AG04450 (cell line): ENCODE measurements around the gene GOLPH3. TPM values are rescaled to one million over a fixed set of nuclear protein-coding genes. Genes with fewer than 3 reads are reported as not detected.

ENCODE experiments used
- CTCF ChIA-PET: fragments of 300-600, 350-600 bp; formaldehyde crosslinking; extraction: SDS; loops from one replicate; lab custom pipeline; 2022; ENCODE audit warnings: antibody characterized with exemption, inconsistent platforms; lab: Charles Lee
- POLR2A ChIA-PET: fragments of 350-600 bp; formaldehyde crosslinking; extraction: SDS; loops from one replicate; lab custom pipeline; 2021; ENCODE audit warnings: antibody characterized with exemption, inconsistent platforms; lab: Yijun Ruan, JAX
- DNase-seq: peaks from one replicate; pipeline ENCODE4 v3.0.0-alpha.2; 2011; ENCODE audit warnings: low read depth, low spot score
- H3K27ac ChIP-seq: one replicate; pipeline ENCODE4 v1.5.1; 2012; ENCODE audit warnings: low read depth, low read length, control low read depth
- H3K27me3 ChIP-seq: one replicate; pipeline ENCODE4 v1.6.0; 2012; ENCODE audit warnings: low read length; ENCODE audit not compliant: control insufficient read depth, insufficient read depth
- H3K4me3 ChIP-seq: 2 replicates; pipeline ENCODE4 v1.5.1; 2011; ENCODE audit warnings: mild to moderate bottlenecking, low read depth, low read length, control low read depth
- H3K9me3 ChIP-seq: 2 replicates; pipeline ENCODE4 v1.5.1; 2012; ENCODE audit warnings: low read length; ENCODE audit not compliant: control insufficient read depth, insufficient read depth
- CTCF ChIP-seq: IDR thresholded peaks from 2 replicates; pipeline ENCODE4 v1.5.1; 2011; ENCODE audit warnings: low read depth, low read length, control low read depth, inconsistent platforms
- polyA plus RNA-seq: library from polyadenylated mRNA; depleted of rRNA; stranded (reverse); fragments of >200 nt; gene quantifications from 2 replicates; pipeline ENCODE4 v1.2.3, GENCODE V29; 2011

GOLPH3 gene
- polyA plus RNA-seq, 1 experiment: 80.1 TPM

GRCh38 chr5:32130865-32131264, 43.3 kb downstream of the GOLPH3 start:
- no peak for TF ChIP-seq CTCF
- DNase-seq: no peak
- H3K4me3 ChIP-seq: no peak overlapping the region
- H3K27ac ChIP-seq: no peak overlapping the region
- no peaks in the 10 kb centered on the region for H3K9me3 ChIP-seq
- H3K27me3 ChIP-seq: no peaks in the 10 kb centered on the region
- ChIA-PET CTCF (interaction anchor here (0.7 to 1.3 kb wide), 2 partner anchors 198 to 357 kb away, joined by 3 read pairs; no protein-coding TSS in a partner anchor), POLR2A (no interaction called here)

- H3K9me3 ChIP-seq: no peaks in the 10 kb centered on the region
- ChIA-PET CTCF (no interaction called here), POLR2A (interaction anchor here (0.6 kb wide), 1 partner anchor 12 kb away, joined by 5 read pairs; no protein-coding TSS in a partner anchor)
- no peak overlapping the region for H3K4me3 ChIP-seq
- H3K27ac ChIP-seq: no peak overlapping the region
- no peak for TF ChIP-seq CTCF
- no peak for DNase-seq
- no peaks in the 10 kb centered on the region for H3K27me3 ChIP-seq
These were observed 45.0 kb downstream of the GOLPH3 start for GRCh38 chr5:32129074-32129598.

GRCh38 chr5:32127711-32128110, 46.4 kb downstream of the GOLPH3 start:
- H3K4me3 ChIP-seq: no peak overlapping the region
- no peak for TF ChIP-seq CTCF
- H3K9me3 ChIP-seq: no peaks in the 10 kb centered on the region
- no peak for DNase-seq
- H3K27ac ChIP-seq: no peak overlapping the region
- CTCF ChIA-PET: no interaction called here
- H3K27me3 ChIP-seq: no peaks in the 10 kb centered on the region
- POLR2A ChIA-PET: interaction anchor here (0.5 kb wide), 1 partner anchor 24 kb away, joined by 10 read pairs; no protein-coding TSS in a partner anchor

GRCh38 chr5:32126691-32127090, 47.4 kb downstream of the GOLPH3 start:
- DNase-seq: no peak
- H3K4me3 ChIP-seq: no peak overlapping the region
- CTCF ChIA-PET: interaction anchor here (1.1 kb wide), 1 partner anchor 463 kb away, joined by 3 read pairs; no protein-coding TSS in a partner anchor
- H3K27me3 ChIP-seq: no peaks in the 10 kb centered on the region
- no peak for TF ChIP-seq CTCF
- H3K27ac ChIP-seq: no peak overlapping the region
- H3K9me3 ChIP-seq: no peaks in the 10 kb centered on the region
- POLR2A ChIA-PET: interaction anchor here (0.6 kb wide), 1 partner anchor 14 kb away, joined by 4 read pairs; no protein-coding TSS in a partner anchor

- ChIA-PET POLR2A (no interaction called here), CTCF (no interaction called here)
- no peak overlapping the region for H3K4me3 ChIP-seq
- no peaks in the 10 kb centered on the region for H3K9me3 ChIP-seq
- H3K27me3 ChIP-seq: no peaks in the 10 kb centered on the region
- TF ChIP-seq CTCF: no peak
- DNase-seq: no peak
- H3K27ac ChIP-seq: no peak overlapping the region
These were observed 50.0 kb downstream of the GOLPH3 start for GRCh38 chr5:32123889-32124676.
